HEK293 (cell line): ENCODE results near the gene IFNA5.

Experiments used
- CTCF ChIA-PET: fragments of 350-600 bp; formaldehyde crosslinking; extraction: SDS; loops from one replicate; lab custom pipeline; 2021; ENCODE audit warnings: antibody characterized with exemption; lab: Yijun Ruan, JAX
- POLR2A ChIA-PET: fragments of 300-600 bp; formaldehyde crosslinking; extraction: SDS; loops from one replicate; lab custom pipeline; 2020; ENCODE audit warnings: antibody characterized with exemption, inconsistent platforms; lab: Yijun Ruan, JAX
- H3K27ac ChIP-seq: fragments of 200-500 bp; sonication (Bioruptor generic); 2 replicates; pipeline ENCODE4 v1.5.1; 2014; ENCODE audit warnings: low read depth, low read length, control low read depth, inconsistent platforms; ENCODE audit errors: extremely low read depth
- H3K36me3 ChIP-seq, 2 experiments: fragments of 200-500 bp in 1 of 2; sonication (Bioruptor generic) in 1 of 2; 1 replicate in 1 of 2; 2 replicates in 1 of 2; pipeline ENCODE4 v1.5.1; 2014 to 2017; ENCODE audit warnings: inconsistent platforms in 2 of 2, low read length in 2 of 2; ENCODE audit not compliant: control insufficient read depth in 2 of 2, insufficient read depth in 1 of 2
- H3K4me1 ChIP-seq: fragments of 200-500 bp; sonication (Bioruptor generic); 2 replicates; pipeline ENCODE4 v1.5.1; 2014; ENCODE audit warnings: mild to moderate bottlenecking, low read length, inconsistent platforms; ENCODE audit not compliant: control insufficient read depth, insufficient read depth
- H3K4me3 ChIP-seq: 2 replicates; pipeline ENCODE4 v1.5.1; 2011; ENCODE audit warnings: low read depth, mild to moderate bottlenecking, control low read depth, low read length, moderate library complexity
- H3K9me3 ChIP-seq: fragments of 200-500 bp; sonication (Bioruptor generic); 2 replicates; pipeline ENCODE4 v1.5.1; 2014; ENCODE audit warnings: low read depth, low read length, inconsistent platforms; ENCODE audit not compliant: control insufficient read depth, insufficient read depth
- FEZF1 ChIP-seq: fragments of 450-650 bp; formaldehyde crosslinking; IDR thresholded peaks from 2 replicates; pipeline ENCODE4 v1.5.1; 2016; ENCODE audit warnings: missing biosample characterization, missing genetic modification characterization
- GLI4 ChIP-seq: fragments of 450-650 bp; formaldehyde crosslinking; IDR thresholded peaks from 2 replicates; pipeline ENCODE4 v1.5.1; 2016; ENCODE audit warnings: missing biosample characterization, missing genetic modification characterization
- SP3 ChIP-seq: fragments of 450-650 bp; formaldehyde crosslinking; IDR thresholded peaks from 2 replicates; pipeline ENCODE4 v1.5.1; 2016; ENCODE audit warnings: missing biosample characterization, missing genetic modification characterization
- TCF7L2 ChIP-seq: IDR thresholded peaks from 2 replicates; pipeline ENCODE4 v1.6.1; 2011; ENCODE audit warnings: low read depth, mild to moderate bottlenecking, inconsistent platforms, low read length, moderate library complexity, borderline replicate concordance
- ZBTB49 ChIP-seq: fragments of 450-650 bp; formaldehyde crosslinking; IDR thresholded peaks from 2 replicates; pipeline ENCODE4 v1.5.1; 2016; ENCODE audit warnings: missing biosample characterization, missing genetic modification characterization, low read depth
- ZBTB7A ChIP-seq: fragments of 450-650 bp; formaldehyde crosslinking; IDR thresholded peaks from 2 replicates; pipeline ENCODE4 v1.5.1; 2016; ENCODE audit warnings: low read depth, missing biosample characterization, missing genetic modification characterization
- ZNF114 ChIP-seq: fragments of 450-650 bp; formaldehyde crosslinking; IDR thresholded peaks from 2 replicates; pipeline ENCODE4 v1.5.0; 2017; ENCODE audit warnings: missing biosample characterization, missing genetic modification characterization
- ZNF121 ChIP-seq: fragments of 450-650 bp; formaldehyde crosslinking; IDR thresholded peaks from 2 replicates; pipeline ENCODE4 v1.5.1; 2016; ENCODE audit warnings: missing biosample characterization, missing genetic modification characterization
- ZNF19 ChIP-seq: fragments of 450-650 bp; formaldehyde crosslinking; IDR thresholded peaks from 2 replicates; pipeline ENCODE4; 2016; ENCODE audit warnings: missing biosample characterization, missing genetic modification characterization, low read depth
- ZNF350 ChIP-seq: fragments of 450-650 bp; formaldehyde crosslinking; IDR thresholded peaks from 2 replicates; pipeline ENCODE4 v1.5.0; 2017; ENCODE audit warnings: missing biosample characterization, mild to moderate bottlenecking, missing genetic modification characterization
- ZNF366 ChIP-seq: fragments of 450-650 bp; formaldehyde crosslinking; conservative IDR thresholded peaks from 2 replicates; pipeline ENCODE4 v1.5.1; 2016; ENCODE audit warnings: missing biosample characterization, missing genetic modification characterization
- ZNF391 ChIP-seq: fragments of 450-650 bp; formaldehyde crosslinking; IDR thresholded peaks from 2 replicates; pipeline ENCODE4 v1.5.1; 2016; ENCODE audit warnings: low read depth, missing biosample characterization, missing genetic modification characterization, borderline replicate concordance
- ZNF404 ChIP-seq: fragments of 450-650 bp; formaldehyde crosslinking; IDR thresholded peaks from 2 replicates; pipeline ENCODE4 v1.5.1; 2017; ENCODE audit warnings: missing biosample characterization, missing genetic modification characterization
- ZNF473 ChIP-seq: fragments of 450-650 bp; formaldehyde crosslinking; IDR thresholded peaks from 2 replicates; pipeline ENCODE4 v1.5.1; 2017; ENCODE audit warnings: missing biosample characterization, missing genetic modification characterization
- ZNF518A ChIP-seq: fragments of 450-650 bp; formaldehyde crosslinking; conservative IDR thresholded peaks from 2 replicates; pipeline ENCODE4 v1.5.1; 2016; ENCODE audit warnings: low read depth, missing biosample characterization, missing genetic modification characterization
- ZNF529 ChIP-seq: fragments of 450-650 bp; formaldehyde crosslinking; IDR thresholded peaks from 2 replicates; pipeline ENCODE4 v1.5.1; 2017; ENCODE audit warnings: missing genetic modification characterization, missing biosample characterization; ENCODE audit not compliant: insufficient replicate concordance
- ZNF549 ChIP-seq: fragments of 450-650 bp; IDR thresholded peaks from 2 replicates; pipeline ENCODE4 v1.5.1; 2018; ENCODE audit warnings: missing biosample characterization, missing genetic modification characterization, mild to moderate bottlenecking, inconsistent platforms, moderate library complexity
- ZNF629 ChIP-seq: fragments of 450-650 bp; formaldehyde crosslinking; IDR thresholded peaks from 2 replicates; pipeline ENCODE4 v1.5.1; 2017; ENCODE audit warnings: missing biosample characterization, missing genetic modification characterization
- ZNF645 ChIP-seq: fragments of 450-650 bp; formaldehyde crosslinking; IDR thresholded peaks from 2 replicates; pipeline ENCODE4; 2016; ENCODE audit warnings: missing biosample characterization, missing genetic modification characterization
- ZNF692 ChIP-seq: fragments of 450-650 bp; formaldehyde crosslinking; IDR thresholded peaks from 2 replicates; pipeline ENCODE4 v1.5.1; 2016; ENCODE audit warnings: missing biosample characterization, missing genetic modification characterization

IFNA5 gene

GRCh38 chr9:21281275-21281674 lies 23.8 kb downstream of the IFNA5 start:
- TF ChIP-seq ZNF549 (tag by site-specific recombination) (no peak), ZNF366 (tag by site-specific recombination) (no peak), FEZF1 (tag by site-specific recombination) (no peak), SP3 (tag by site-specific recombination) (no peak), ZNF518A (tag by site-specific recombination) (no peak), ZNF473 (no peak), ZNF645 (tag by site-specific recombination) (no peak), ZNF350 (tag by site-specific recombination) (no peak), ZNF404 (tag by site-specific recombination) (no peak), ZBTB7A (tag by site-specific recombination) (no peak), ZNF19 (tag by site-specific recombination) (no peak), GLI4 (tag by site-specific recombination) (no peak), ZNF529 (tag by site-specific recombination) (no peak), ZNF114 (tag by site-specific recombination) (no peak), TCF7L2 (no peak), ZNF121 (tag by site-specific recombination) (no peak), ZNF629 (tag by site-specific recombination) (no peak), ZNF692 (tag by site-specific recombination) (no peak), ZBTB49 (no peak), ZNF391 (tag by site-specific recombination) (no peak)
- TF ChIP-seq, all 188 proteins: peak for 0
- H3K36me3 ChIP-seq, result no peaks in the 10 kb centered on the region
- POLR2A ChIA-PET, result no interaction called here
- H3K4me3 ChIP-seq, result no peak overlapping the region
- H3K9me3 ChIP-seq, result no peaks in the 10 kb centered on the region
- H3K4me1 ChIP-seq, result no peaks in the 10 kb centered on the region
- H3K27ac ChIP-seq, result no peak overlapping the region
- CTCF ChIA-PET, result interaction anchor here (0.6 to 0.8 kb wide), 2 partner anchors 9 to 127 kb away, joined by 3 to 4 read pairs; no protein-coding TSS in a partner anchor
